BE2C (cell line): ENCODE data around the gene OR2T6.
"Not testable (repeated sequence)": the region's sequence is repeated elsewhere in the genome, so short reads cannot be mapped to it uniquely, and the experiment has no call there.

Experiments
- DNase-seq: peaks from one replicate; pipeline ENCODE4 v3.0.0-alpha.2; 2020
- H3K27me3 ChIP-seq: fragments of 250-450 bp; sonication (Bioruptor Pico); 2 replicates; pipeline ENCODE4 v1.5.1; 2020; ENCODE audit warnings: mild to moderate bottlenecking
- H3K36me3 ChIP-seq: fragments of 250-450 bp; sonication (Bioruptor Pico); 2 replicates; pipeline ENCODE4 v1.5.1; 2020; ENCODE audit warnings: mild to moderate bottlenecking
- H3K4me1 ChIP-seq: fragments of 250-450 bp; sonication (Bioruptor Pico); 2 replicates; pipeline ENCODE4 v1.5.1; 2020
- H3K4me3 ChIP-seq: 2 replicates; pipeline ENCODE4 v1.5.1; 2011; ENCODE audit warnings: low read depth, low read length
- H3K9me3 ChIP-seq: fragments of 250-450 bp; sonication (Bioruptor Pico); 2 replicates; pipeline ENCODE4 v1.5.1; 2020

Gene OR2T6

DNA sequence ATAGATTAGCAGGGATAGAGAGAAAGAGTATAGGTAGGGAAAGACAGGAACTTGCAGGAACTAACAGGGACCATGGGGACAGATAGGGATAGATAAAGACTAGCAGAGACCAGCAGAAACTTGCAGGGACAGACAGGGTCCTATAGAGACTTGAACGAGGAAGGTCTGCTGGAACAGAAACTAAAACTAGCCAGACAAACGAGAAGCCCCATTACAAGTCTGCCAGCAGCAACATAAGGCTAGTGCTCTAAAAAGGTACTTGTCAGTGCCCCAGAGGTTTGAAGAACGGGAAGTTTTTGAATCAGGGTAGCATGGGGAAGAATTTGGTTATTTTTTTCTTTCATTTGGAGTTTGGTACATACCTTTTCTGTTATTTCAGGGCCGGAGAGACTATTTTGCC is 56.7 kb downstream of the OR2T6 start:
- DNase-seq, H3K4me3 ChIP-seq, H3K27me3 ChIP-seq, H3K36me3 ChIP-seq, H3K4me1 ChIP-seq, H3K9me3 ChIP-seq: not testable (repeated sequence)

- not testable (repeated sequence) for H3K27me3 ChIP-seq, H3K4me1 ChIP-seq, H3K36me3 ChIP-seq, H3K4me3 ChIP-seq, DNase-seq, H3K9me3 ChIP-seq
Observed at GRCh38 chr1:248433811-248434415, 58.4 kb downstream of the OR2T6 start.

GRCh38 chr1:248434913-248435312 is 59.4 kb downstream of the OR2T6 start:
- not testable (repeated sequence) for DNase-seq, H3K4me3 ChIP-seq, H3K9me3 ChIP-seq, H3K36me3 ChIP-seq, H3K27me3 ChIP-seq, H3K4me1 ChIP-seq

GRCh38 chr1:248436303-248436702 is 60.8 kb downstream of the OR2T6 start:
- DNase-seq, H3K9me3 ChIP-seq, H3K4me1 ChIP-seq, H3K36me3 ChIP-seq, H3K27me3 ChIP-seq, H3K4me3 ChIP-seq: not testable (repeated sequence)

- not testable (repeated sequence) for DNase-seq
Observed at GRCh38 chr1:248438668-248439067, 63.1 kb downstream of the OR2T6 start.

DNA sequence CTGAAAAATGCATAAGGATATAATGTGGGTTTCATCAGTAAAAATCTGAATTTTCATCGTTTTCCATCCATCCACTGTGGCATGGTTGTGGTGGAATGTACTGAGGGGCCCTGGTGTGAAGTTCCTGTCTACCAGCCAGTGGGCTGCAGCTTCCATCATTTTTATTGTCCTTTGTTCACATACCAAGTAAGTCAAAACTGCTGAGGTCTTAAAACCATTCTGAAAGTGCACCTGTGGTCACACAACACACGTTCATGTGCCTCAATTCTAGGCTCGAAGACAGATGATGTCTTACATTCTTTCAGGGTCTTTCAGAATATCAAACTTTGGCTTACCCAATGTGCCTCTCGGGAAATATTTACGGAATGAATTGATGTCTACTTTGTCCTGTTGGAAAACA is 63.7 kb downstream of the OR2T6 start:
- not testable (repeated sequence) for DNase-seq, H3K36me3 ChIP-seq, H3K4me1 ChIP-seq, H3K27me3 ChIP-seq, H3K9me3 ChIP-seq, H3K4me3 ChIP-seq

More at GRCh38 chr1:248438668-248439067, 63.1 kb downstream of the OR2T6 start:
- H3K9me3 ChIP-seq, H3K4me3 ChIP-seq, H3K27me3 ChIP-seq, H3K4me1 ChIP-seq, H3K36me3 ChIP-seq: not testable (repeated sequence)
